Neural progenitor cell (in vitro differentiated cells): ENCODE measurements around the gene LRRTM3.

Experiments
- CTCF ChIP-seq: fragments of 200-600 bp; sonication (generic); IDR thresholded peaks from 2 replicates; pipeline ENCODE4 v1.5.1; 2017; ENCODE audit warnings: antibody characterized with exemption, mild to moderate bottlenecking
- EZH2 ChIP-seq: fragments of 200-600 bp; sonication (generic); IDR thresholded peaks from 2 replicates; pipeline ENCODE4 v1.6.1; 2017; ENCODE audit warnings: antibody characterized with exemption, mild to moderate bottlenecking, moderate library complexity
- EZH2phosphoT487 ChIP-seq: fragments of 200-600 bp; sonication (generic); IDR thresholded peaks from 2 replicates; pipeline ENCODE4 v1.6.1; 2017; ENCODE audit warnings: antibody characterized with exemption

- no peak for TF ChIP-seq CTCF
- no peak for TF ChIP-seq EZH2phosphoT487
- no peak for TF ChIP-seq EZH2
Observed at GRCh38 chr10:66880826-66881225, 45.0 kb upstream of the LRRTM3 start.
